Loucy (cell line): ENCODE data around the gene SREK1.

ENCODE experiments used
- H2AFZ ChIP-seq: fragments of 200-600 bp; sonication (generic); 2 replicates; pipeline ENCODE4 v1.6.0; 2016; ENCODE audit warnings: antibody characterized with exemption, mild to moderate bottlenecking, low read length, moderate library complexity
- H3F3A ChIP-seq: fragments of 200-600 bp; 2 replicates; pipeline ENCODE4 v1.6.0; 2016; ENCODE audit warnings: antibody characterized with exemption, low read depth, mild to moderate bottlenecking
- H3K27me3 ChIP-seq: fragments of 200-600 bp; sonication (generic); 2 replicates; pipeline ENCODE4 v1.6.1; 2014; ENCODE audit warnings: low read length, mild to moderate bottlenecking; ENCODE audit not compliant: insufficient read depth, poor library complexity, severe bottlenecking
- H3K36me3 ChIP-seq: fragments of 200-600 bp; sonication (generic); 2 replicates; pipeline ENCODE4 v1.6.1; 2016; ENCODE audit warnings: low read length; ENCODE audit not compliant: insufficient read depth
- H3K4me1 ChIP-seq: fragments of 200-600 bp; sonication (generic); 2 replicates; pipeline ENCODE4 v1.5.1; 2014; ENCODE audit warnings: low read length, mild to moderate bottlenecking; ENCODE audit not compliant: insufficient read depth, poor library complexity, severe bottlenecking
- H3K4me2 ChIP-seq: fragments of 200-600 bp; sonication (generic); 2 replicates; pipeline ENCODE4 v1.6.0; 2014; ENCODE audit warnings: antibody characterized with exemption, low read length, low read depth, mild to moderate bottlenecking; ENCODE audit not compliant: poor library complexity, severe bottlenecking
- H3K4me3 ChIP-seq: fragments of 200-600 bp; sonication (generic); 2 replicates; pipeline ENCODE4 v1.5.1; 2014; ENCODE audit warnings: low read length, mild to moderate bottlenecking, mixed read lengths; ENCODE audit not compliant: poor library complexity, severe bottlenecking
- H3K79me2 ChIP-seq: fragments of 200-600 bp; sonication (generic); 2 replicates; pipeline ENCODE4 v1.6.1; 2014; ENCODE audit warnings: low read length; ENCODE audit not compliant: insufficient read depth
- H3K9ac ChIP-seq: fragments of 200-600 bp; sonication (generic); 2 replicates; pipeline ENCODE4 v1.6.0; 2014; ENCODE audit warnings: mild to moderate bottlenecking, low read depth, low read length, moderate library complexity; ENCODE audit not compliant: poor library complexity, severe bottlenecking
- H3K9me2 ChIP-seq: fragments of 200-600 bp; sonication (generic); replicated peaks from 2 replicates; pipeline ENCODE4 v1.6.1; 2016; ENCODE audit warnings: low read depth, low read length, mixed read lengths
- H3K9me3 ChIP-seq: fragments of 200-600 bp; sonication (generic); 2 replicates; pipeline ENCODE4 v1.6.1; 2014; ENCODE audit warnings: mild to moderate bottlenecking, antibody characterized with exemption, low read length, low read depth; ENCODE audit not compliant: insufficient read depth
- H4K20me1 ChIP-seq: fragments of 200-600 bp; sonication (generic); 2 replicates; pipeline ENCODE4 v1.6.0; 2014; ENCODE audit warnings: antibody characterized with exemption, low read length, mild to moderate bottlenecking; ENCODE audit not compliant: insufficient read depth, poor library complexity, severe bottlenecking
- CTCF ChIP-seq: fragments of 200-600 bp; sonication (generic); conservative IDR thresholded peaks from 2 replicates; pipeline ENCODE4 v1.5.1; 2014; ENCODE audit warnings: mild to moderate bottlenecking, antibody characterized with exemption, low read length
- EZH2phosphoT487 ChIP-seq: fragments of 200-600 bp; IDR thresholded peaks from 2 replicates; pipeline ENCODE4 v1.6.1; 2018; ENCODE audit warnings: antibody characterized with exemption, mild to moderate bottlenecking, moderate library complexity, borderline replicate concordance

SREK1 gene

GRCh38 chr5:66193419-66193818, 49.3 kb downstream of the SREK1 start:
- no peaks in the 10 kb centered on the region for H3K9me2 ChIP-seq
- no peak for TF ChIP-seq EZH2phosphoT487
- TF ChIP-seq CTCF = no peak
- no peak overlapping the region for H3K4me3 ChIP-seq
- H3K79me2 ChIP-seq = no peaks in the 10 kb centered on the region
- H2AFZ ChIP-seq = no peak overlapping the region
- no peaks in the 10 kb centered on the region for H3K4me1 ChIP-seq
- no peak overlapping the region for H3K4me2 ChIP-seq
- no peaks in the 10 kb centered on the region for H4K20me1 ChIP-seq
- no peaks in the 10 kb centered on the region for H3K36me3 ChIP-seq
- no peaks in the 10 kb centered on the region for H3K27me3 ChIP-seq
- H3K9ac ChIP-seq = no peak overlapping the region
- H3F3A ChIP-seq = no peaks in the 10 kb centered on the region
- no peaks in the 10 kb centered on the region; the same call in 1 of the 2 replicates for H3K9me3 ChIP-seq

DNA sequence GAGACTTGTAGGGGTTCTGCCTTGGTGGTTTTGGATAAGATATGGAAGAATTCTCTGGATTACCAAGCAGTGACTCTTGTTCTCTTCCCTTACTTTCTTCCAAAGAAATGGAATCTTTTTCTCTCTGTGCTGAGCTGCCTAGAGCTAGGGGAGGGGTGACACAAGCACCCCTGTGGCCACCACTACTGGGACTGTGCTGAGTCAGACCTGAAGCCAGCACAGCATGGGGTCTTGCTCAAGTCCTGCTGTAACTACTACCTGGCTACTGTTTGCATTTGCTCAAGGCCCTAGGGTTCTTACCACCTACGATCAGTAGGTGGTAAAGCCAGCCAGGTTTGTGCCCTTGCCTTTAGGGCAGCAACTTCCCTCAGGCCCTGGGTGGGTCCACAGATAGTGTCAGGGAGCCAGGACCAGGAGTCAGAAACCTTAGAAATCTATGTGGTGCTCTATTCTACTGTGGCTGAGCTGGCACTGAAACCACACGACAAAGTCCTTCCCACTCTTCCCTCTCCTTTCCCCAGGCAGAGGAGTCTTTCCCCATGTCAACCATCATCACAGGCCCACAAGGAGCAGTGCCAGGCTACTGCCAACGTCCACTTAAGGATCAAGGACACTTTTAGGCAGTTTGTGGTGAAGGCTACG, 53.8 kb downstream of the SREK1 start:
- no peaks in the 10 kb centered on the region for H3K4me1 ChIP-seq
- H3K9me2 ChIP-seq = no peaks in the 10 kb centered on the region
- no peaks in the 10 kb centered on the region; the same call in 1 of the 2 replicates for H3K9me3 ChIP-seq
- H3K4me2 ChIP-seq = no peak overlapping the region
- no peaks in the 10 kb centered on the region for H3F3A ChIP-seq
- no peaks in the 10 kb centered on the region for H3K27me3 ChIP-seq
- no peak overlapping the region for H3K4me3 ChIP-seq
- H2AFZ ChIP-seq = no peak overlapping the region
- H3K36me3 ChIP-seq = no peaks in the 10 kb centered on the region
- H3K79me2 ChIP-seq = no peaks in the 10 kb centered on the region
- H4K20me1 ChIP-seq = no peaks in the 10 kb centered on the region
- no peak for TF ChIP-seq EZH2phosphoT487
- no peak for TF ChIP-seq CTCF
- H3K9ac ChIP-seq = no peak overlapping the region

GRCh38 chr5:66198837-66199236, 54.7 kb downstream of the SREK1 start:
- Histone ChIP-seq H3K9me3 (no peaks in the 10 kb centered on the region; the same call in 1 of the 2 replicates), H3K79me2 (no peaks in the 10 kb centered on the region), H3K9me2 (no peaks in the 10 kb centered on the region), H3F3A (no peaks in the 10 kb centered on the region), H3K27me3 (no peaks in the 10 kb centered on the region), H3K9ac (no peak overlapping the region), H3K4me2 (no peak overlapping the region), H2AFZ (no peak overlapping the region), H3K4me3 (no peak overlapping the region), H4K20me1 (no peaks in the 10 kb centered on the region), H3K4me1 (no peaks in the 10 kb centered on the region), H3K36me3 (no peaks in the 10 kb centered on the region)
- TF ChIP-seq EZH2phosphoT487 = no peak
- TF ChIP-seq CTCF = no peak
